KOPT-K1 (cell line): Measurements from ENCODE around the gene EFHD2.
"Not testable (repeated sequence)": the region's sequence is repeated elsewhere in the genome, so short reads cannot be mapped to it uniquely, and the experiment has no call there.

ENCODE experiments used
- H3K27ac ChIP-seq: fragments of 200-600 bp; sonication (generic); 2 replicates; pipeline ENCODE4 v1.5.1; 2016; ENCODE audit warnings: antibody characterized with exemption, mild to moderate bottlenecking, low read depth, low read length; ENCODE audit not compliant: poor library complexity, severe bottlenecking
- H3K36me3 ChIP-seq: fragments of 200-600 bp; sonication (generic); 2 replicates; pipeline ENCODE4 v1.5.1; 2017; ENCODE audit warnings: antibody characterized with exemption, mild to moderate bottlenecking, low read length, moderate library complexity; ENCODE audit not compliant: insufficient read depth
- H3K9me3 ChIP-seq: fragments of 200-600 bp; sonication (generic); 2 replicates; pipeline ENCODE4 v1.5.1; 2017; ENCODE audit warnings: antibody characterized with exemption, low read length, mild to moderate bottlenecking; ENCODE audit not compliant: insufficient read depth, poor library complexity, severe bottlenecking

The EFHD2 gene

DNA sequence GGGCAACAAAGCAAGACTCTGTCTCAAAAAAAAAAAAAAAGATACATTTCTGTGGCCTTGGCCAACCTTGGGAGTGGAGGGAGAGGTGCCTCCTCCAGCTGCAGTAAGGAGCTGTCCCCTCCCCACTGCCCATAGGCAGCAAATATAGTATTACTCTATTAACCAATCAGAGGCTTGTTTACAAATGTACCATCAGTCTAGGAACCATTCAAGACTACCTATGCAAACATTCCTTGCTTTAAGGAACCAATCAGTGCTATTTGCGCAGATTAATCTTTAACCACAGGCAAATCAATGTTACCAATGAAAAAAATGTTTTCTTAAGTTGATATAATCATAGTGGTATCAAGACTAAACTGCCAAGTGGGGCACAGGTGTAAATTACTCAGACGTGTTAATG, 47.9 kb downstream of the EFHD2 start:
- Histone ChIP-seq H3K27ac (no peak overlapping the region), H3K36me3 (no peaks in the 10 kb centered on the region), H3K9me3 (no peaks in the 10 kb centered on the region)

DNA sequence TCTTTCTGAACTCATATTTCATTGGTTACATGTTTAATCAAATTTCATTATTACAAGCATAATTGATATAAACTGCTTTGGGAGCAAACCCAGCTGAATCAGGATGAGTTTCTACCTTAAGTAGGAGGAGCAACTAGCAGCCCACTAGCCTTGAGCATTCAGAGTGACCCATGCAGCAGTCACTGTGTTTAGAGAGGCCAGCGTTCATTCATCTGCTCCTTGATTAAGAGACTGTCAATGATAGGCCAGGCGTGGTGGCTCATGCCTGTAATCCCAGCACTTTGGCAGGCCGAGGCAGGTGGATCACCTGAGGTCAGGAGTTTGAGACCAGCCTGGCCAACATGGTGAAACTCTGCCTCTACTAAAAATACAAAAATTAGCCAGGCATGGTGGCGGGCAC, 48.7 kb downstream of the EFHD2 start:
- not testable (repeated sequence) for H3K36me3 ChIP-seq, H3K27ac ChIP-seq, H3K9me3 ChIP-seq

DNA sequence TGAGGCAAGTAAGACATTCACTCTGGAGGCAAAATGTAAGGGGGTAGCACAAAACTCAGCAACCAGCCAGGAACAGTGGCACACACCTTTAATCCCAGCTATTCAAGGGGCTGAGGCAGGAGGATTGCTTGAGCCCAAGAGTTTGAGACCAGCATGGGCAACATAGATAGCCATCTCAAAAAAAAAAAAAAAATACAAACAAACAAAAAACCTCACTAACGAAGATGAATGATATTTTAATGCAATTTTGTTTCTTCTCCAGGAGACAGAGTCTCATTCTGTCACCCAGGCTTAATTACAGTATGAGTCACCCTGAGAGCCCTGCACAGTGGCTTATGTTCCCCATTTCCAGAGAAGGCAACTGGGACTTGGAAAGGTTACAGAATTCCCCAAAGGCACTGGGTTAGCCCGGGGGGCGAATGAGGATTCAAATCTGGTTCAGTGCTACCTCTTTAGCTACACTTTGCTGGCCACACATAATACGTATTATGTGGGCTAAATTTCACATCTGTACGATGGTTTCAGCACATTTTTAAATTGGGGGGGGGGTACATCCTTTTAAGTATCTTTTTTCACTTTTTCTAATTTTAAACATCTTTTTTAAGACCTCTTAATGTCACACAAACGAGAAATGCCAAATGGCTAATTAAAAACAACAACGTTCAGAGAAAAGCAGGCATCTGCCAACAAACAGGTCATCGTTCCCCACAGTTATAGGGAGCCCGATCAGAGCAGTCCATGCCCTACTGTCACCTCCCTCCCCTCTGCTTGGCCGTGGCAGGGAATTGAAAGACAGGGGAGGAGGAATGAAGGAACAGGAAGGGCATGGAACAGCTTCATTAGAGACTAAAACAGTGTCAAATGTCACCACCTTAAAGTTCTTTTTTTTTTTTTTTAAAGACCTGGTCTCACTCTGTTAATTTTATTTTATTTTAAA, 50.4 kb downstream of the EFHD2 start:
- no peak overlapping the region for H3K27ac ChIP-seq
- no peaks in the 10 kb centered on the region for H3K9me3 ChIP-seq
- no peaks in the 10 kb centered on the region for H3K36me3 ChIP-seq

DNA sequence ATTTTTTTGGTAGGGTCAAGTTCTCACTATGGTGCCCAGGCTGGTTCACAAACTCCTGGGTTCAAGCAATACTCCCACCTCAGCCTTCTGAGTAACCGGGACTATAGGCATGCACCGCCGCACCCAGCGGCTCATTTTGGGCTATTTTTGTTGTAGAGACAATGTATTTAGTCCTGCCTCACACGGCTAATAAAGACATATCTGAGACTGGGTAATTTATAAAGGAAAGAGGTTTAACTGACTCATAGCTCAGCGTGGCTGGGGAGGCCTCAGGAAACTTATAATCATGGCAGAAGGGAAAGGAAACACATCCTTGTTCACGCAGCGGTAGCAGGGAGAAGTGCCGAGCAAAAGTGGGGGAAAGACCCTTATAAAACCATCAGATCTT, 51.0 kb downstream of the EFHD2 start:
- Histone ChIP-seq H3K9me3 (no peaks in the 10 kb centered on the region), H3K27ac (no peak overlapping the region), H3K36me3 (no peaks in the 10 kb centered on the region)

DNA sequence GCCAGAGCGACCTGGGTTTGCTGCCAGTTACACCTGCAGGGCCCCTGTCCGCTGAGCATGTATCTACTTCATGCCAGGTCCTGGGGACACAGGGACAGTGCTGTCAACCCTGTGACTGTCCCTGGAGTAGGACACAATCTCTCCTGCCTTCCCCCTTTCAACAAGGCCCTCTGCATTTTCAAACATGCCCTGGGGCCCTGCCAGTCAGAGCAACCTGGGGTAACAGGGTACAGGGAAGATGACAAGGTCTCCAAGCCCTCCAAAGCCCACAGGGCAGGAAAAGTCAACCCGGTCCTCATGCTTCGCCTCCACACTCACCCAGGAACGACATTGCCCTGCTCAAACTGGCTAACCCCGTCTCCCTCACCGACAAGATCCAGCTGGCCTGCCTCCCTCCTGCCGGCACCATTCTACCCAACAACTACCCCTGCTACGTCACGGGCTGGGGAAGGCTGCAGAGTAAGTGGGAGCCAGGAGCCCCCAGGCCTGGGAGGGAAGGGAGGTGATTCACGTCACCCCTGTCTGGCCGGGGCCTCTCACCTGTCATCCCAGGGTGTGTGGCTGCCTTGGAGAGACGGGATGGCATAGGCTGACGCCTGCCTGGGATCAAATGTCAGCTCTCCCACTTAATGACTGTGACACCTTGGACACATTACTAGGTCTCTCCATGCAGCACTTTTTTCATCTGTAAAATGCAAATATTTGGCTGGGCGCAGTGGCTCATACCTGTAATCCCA, 53.5 kb downstream of the EFHD2 start:
- not testable (repeated sequence) for H3K9me3 ChIP-seq, H3K27ac ChIP-seq, H3K36me3 ChIP-seq

DNA sequence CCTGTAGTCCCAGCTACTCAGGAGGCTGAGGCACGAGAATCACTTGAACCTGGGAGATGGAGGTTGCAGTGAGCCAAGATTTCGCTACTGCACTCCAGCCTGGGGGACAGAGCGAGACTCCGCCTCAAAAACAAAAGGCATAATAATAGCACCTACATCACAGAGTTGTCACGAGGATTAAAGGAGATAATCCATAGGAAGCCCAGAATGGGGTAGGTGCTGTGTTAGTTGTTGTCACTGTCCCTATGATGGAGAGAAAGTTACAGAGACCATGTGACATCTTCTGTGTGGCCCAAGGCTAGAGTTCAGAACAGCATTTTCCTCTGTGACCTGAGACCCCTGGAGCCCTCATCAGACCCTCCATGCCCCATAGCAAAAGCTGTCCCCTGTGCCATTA, 54.2 kb downstream of the EFHD2 start:
- not testable (repeated sequence) for H3K27ac ChIP-seq, H3K36me3 ChIP-seq, H3K9me3 ChIP-seq

DNA sequence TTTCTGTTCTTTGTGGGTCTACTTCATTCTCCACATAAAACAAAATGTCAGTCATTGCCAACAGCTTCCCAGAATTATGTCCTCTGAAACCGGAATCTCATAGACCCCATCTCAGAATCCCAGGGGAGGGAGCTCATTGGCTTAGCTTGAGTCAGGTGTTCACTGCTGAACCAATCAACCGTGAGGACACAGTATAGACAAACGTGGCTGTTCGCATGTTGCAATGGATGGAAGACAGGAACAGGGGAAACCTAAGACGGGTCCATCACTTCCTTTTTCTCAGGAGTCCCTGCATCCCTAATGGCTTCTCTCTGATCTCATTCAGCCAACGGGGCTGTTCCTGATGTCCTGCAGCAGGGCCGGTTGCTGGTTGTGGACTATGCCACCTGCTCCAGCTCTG, 56.0 kb downstream of the EFHD2 start:
- Histone ChIP-seq H3K36me3 (no peaks in the 10 kb centered on the region), H3K9me3 (no peaks in the 10 kb centered on the region), H3K27ac (no peak overlapping the region)

DNA sequence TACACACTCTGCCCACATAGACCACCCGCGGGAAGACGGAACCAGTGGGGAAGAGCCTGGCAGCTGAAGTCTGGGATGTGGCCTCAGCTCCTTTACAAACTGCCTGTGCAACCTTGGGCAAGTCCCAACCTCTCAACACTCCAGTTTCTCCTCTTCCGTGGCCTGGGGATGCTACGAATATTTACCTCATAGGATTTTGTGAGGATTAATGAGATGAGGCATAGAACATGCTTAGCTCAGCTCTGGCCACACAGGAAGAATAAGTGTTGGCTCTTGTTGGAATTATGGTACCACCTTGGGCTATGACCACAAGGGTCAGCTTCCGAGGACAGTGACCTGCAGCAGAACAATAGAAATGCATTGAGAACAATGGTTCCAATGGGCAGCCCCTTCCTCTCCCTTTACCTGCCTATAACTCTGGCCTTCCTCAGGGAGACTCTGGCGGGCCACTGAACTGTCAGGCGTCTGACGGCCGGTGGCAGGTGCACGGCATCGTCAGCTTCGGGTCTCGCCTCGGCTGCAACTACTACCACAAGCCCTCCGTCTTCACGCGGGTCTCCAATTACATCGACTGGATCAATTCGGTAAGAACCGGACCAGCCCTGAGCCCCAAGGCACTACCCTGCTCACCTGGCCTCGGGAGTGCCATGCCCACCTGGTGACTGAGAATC, 57.4 kb downstream of the EFHD2 start:
- H3K27ac ChIP-seq, H3K9me3 ChIP-seq, H3K36me3 ChIP-seq: not testable (repeated sequence)

DNA sequence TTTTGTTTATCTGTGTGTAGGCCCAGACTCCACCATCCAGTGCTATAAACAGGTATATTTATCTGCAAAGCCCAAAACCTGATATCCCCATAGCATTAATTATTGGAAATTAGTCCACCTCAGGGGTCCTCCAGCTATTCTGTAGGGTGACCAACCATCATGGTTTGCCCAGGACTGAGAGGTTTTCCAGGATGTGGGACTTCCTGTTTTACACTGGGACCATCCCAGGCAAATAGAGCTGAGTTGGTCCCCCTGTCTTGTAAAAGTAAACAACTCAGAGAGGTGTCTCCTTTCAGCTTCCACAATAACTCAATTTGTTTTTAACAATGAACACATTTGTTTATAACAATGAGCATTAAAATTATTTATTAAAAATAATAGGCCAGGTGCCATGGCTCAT, 58.5 kb downstream of the EFHD2 start:
- no peaks in the 10 kb centered on the region for H3K9me3 ChIP-seq
- H3K36me3 ChIP-seq = no peaks in the 10 kb centered on the region
- no peak overlapping the region for H3K27ac ChIP-seq

DNA sequence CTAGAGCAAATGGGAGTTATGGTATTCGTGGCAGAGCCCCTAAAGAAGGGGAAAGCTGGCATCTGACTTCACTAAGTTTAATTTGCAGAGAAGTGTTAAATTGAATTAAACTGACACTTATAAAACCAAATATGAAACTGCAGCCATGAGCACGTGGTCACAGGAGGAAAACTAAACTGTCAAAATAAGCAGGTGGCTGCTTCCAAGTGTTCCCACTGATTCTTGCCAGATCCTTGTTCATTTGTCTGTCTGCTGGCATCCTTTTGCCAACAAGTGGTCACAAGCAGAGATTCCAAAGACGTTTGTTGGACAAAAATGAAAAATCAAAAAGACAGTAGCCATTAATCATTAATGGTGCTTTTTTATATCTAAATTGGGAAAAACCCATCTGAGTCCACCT, 59.7 kb downstream of the EFHD2 start:
- Histone ChIP-seq H3K36me3 (no peaks in the 10 kb centered on the region), H3K27ac (no peak overlapping the region), H3K9me3 (no peaks in the 10 kb centered on the region)

DNA sequence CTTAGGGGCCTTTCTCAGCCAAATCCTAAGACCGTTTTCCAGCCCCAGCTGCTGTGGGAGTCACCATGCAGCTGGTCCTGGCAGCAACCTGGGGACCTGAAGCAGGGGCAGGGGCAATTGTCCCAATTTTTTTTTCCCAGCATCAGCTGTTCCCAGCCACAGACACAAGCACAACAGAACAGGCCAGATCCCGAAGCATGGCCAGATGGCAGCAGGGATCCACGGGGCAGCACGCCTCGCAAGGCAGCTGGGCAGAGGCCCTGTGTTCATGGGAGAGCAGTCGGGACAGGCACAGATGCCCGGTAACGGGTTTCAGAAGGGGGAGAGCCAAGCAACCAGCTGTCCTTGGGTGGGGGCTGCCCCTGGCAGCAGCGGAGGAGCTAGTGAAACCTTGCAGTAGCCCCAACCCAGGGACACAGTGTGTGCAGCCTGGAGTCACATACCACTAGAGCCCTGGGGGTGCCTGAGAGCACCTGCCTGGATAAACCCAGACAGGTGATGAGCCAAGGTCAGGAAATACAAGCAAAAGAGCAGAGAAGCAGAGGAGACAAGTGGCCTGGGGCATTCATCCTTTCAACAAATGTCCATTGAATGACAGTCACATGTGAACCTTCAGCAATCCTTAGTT, 60.2 kb downstream of the EFHD2 start:
- H3K9me3 ChIP-seq, H3K27ac ChIP-seq, H3K36me3 ChIP-seq: not testable (repeated sequence)

DNA sequence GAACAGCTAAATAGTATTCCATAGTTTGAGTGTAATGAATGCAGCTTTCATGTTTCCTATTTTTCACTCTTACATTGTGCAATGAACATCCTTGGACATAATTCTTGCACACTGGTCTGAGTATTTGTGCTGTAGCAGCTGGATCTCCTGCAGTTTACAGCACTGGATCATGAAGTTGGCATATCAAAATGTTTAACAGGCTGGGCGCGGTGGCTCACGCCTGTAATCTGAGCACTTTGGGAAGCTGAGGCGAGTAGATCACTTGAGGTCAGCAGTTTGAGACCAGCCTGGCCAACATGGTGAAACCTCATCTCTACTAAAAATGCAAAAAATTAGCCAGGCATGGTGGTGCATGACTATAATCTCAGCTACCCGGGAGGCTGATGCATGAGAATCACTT, 61.4 kb downstream of the EFHD2 start:
- not testable (repeated sequence) for H3K36me3 ChIP-seq, H3K27ac ChIP-seq, H3K9me3 ChIP-seq

DNA sequence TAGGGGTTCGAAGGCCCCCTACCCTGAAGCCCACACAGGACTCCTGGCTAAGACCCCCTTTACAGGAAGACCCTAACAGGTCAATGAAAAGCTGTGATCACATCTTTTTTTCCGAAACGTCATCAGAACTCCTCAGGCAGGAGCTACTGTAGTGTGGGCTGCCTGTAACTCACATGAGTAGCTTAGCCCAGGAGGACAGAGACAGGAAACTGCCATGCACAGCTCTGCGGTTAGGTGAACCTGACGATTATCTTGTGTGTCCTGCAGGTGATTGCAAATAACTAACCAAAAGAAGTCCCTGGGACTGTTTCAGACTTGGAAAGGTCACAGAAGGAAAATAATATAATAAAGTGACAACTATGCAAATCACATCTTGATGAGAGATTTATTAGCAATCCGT, 62.0 kb downstream of the EFHD2 start:
- not testable (repeated sequence) for H3K27ac ChIP-seq, H3K36me3 ChIP-seq, H3K9me3 ChIP-seq

DNA sequence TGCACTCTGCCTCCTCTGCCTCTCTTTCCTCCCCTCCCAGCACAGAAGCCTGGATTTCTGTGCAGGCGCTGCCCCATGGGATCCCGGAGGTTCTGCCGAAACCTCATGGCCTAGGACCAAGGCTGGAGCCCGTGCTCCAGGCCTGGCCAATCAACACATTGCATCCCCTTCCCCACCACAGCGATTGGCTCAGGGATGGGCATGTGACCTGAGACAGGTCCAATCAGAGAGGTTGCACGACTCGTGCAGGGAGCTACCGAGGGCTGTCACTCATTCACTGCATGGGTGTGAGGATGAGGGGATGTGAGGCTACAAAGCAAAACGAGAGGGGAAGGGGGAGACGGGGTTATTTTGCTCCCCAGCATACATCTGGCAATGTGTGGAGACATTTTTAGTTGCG, 62.9 kb downstream of the EFHD2 start:
- H3K27ac ChIP-seq = no peak overlapping the region
- H3K36me3 ChIP-seq = no peaks in the 10 kb centered on the region
- no peaks in the 10 kb centered on the region for H3K9me3 ChIP-seq

DNA sequence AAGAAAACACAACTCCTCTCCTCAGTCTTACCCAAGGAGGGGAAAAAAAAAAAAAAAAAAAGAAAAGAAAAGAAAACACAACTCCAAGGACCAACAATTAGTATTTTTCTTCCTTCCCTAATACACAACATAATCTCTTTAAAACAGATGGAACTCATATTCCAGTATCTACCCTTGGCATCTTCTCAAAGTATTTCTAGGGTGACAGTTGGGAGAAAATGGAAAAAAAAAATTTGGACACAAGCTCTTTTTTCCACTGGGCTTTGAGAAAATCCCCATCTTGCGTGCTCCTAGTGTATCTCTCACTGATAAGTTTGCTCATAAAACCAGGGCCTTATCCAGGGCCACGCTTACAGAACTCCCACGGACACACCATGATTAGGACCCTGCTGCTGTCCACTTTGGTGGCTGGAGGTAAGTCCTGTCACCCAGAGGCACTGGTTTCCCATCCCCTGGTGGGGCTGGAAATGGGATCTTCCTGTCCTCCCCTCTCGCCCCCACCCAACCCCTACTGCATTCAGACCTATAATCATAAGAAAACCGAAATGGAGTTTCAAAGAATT, 66.1 kb downstream of the EFHD2 start, which contains the start of gene CELA2B:
Gene CELA2B, plus strand, starts transcription at position 353 of the 563 bp plus-strand sequence. Its CDS starts 22 bp downstream, at position 375.
- Histone ChIP-seq H3K36me3 (no peaks in the 10 kb centered on the region), H3K9me3 (no peaks in the 10 kb centered on the region), H3K27ac (no peak within 1 kb of the TSS)
